ENCODE results near the gene XPR1. TPM values are rescaled to one million over a fixed set of nuclear protein-coding genes. Genes with fewer than 3 reads are reported as not detected.

The XPR1 gene
- total and polyA plus RNA-seq, 2 donors (not counting 3 experiments of a cell fraction or from before 2014, with no cell fraction given): 23.9 to 26.7 TPM

GRCh38 chr1:180887841-180888240, 256.0 kb downstream of the XPR1 start:
- DNase-seq (ENCODE audit: low read depth, low spot score) (no peak), FAIRE-seq (no peak)
- H3K4me1 ChIP-seq (ENCODE audit: control insufficient read depth, extremely low read depth, insufficient read depth, low read length): no peaks in the 10 kb centered on the region
- no peak for TF ChIP-seq FOS (IDR thresholded peaks at IDR 0.05; ENCODE audit: borderline replicate concordance, insufficient read depth, low read length)
- no peak for TF ChIP-seq GATA2 (IDR thresholded peaks at IDR 0.05; ENCODE audit: insufficient read depth, insufficient read length, low read depth, low read length)
- no peak for TF ChIP-seq JUN (IDR thresholded peaks at IDR 0.05; ENCODE audit: borderline replicate concordance, insufficient read depth, insufficient read length, low read depth)
- H3K9me3 ChIP-seq (replicated peaks; ENCODE audit: control insufficient read depth, insufficient read depth, low read length): no peaks in the 10 kb centered on the region
- H3K4me3 ChIP-seq (replicated peaks in 1 of 3; ENCODE audit: insufficient read depth in 1 of 3, low read depth in 1 of 3, low read length in 3 of 3): no peak overlapping the region
- no TSS peak for BruUV-seq (replicated peaks)
- H4K20me1 ChIP-seq (replicated peaks; ENCODE audit: control insufficient read depth, extremely low read depth, insufficient read depth, low read length): no peaks in the 10 kb centered on the region
- H3K27ac ChIP-seq (ENCODE audit: insufficient read depth, low read depth, low read length): no peak overlapping the region
- intact Hi-C loops (cut with micrococcal nuclease): no loop called here
- H2AFZ ChIP-seq (ENCODE audit: low read depth, low read length): no peak overlapping the region
- ChIA-PET POLR2A (no interaction called here), CTCF (no interaction called here)
- dilution Hi-C loops (cut with MboI; ENCODE audit: extremely low pct_ligation_motif_present, low sequenced_read_pairs): no loop called here
- H3K79me2 ChIP-seq (ENCODE audit: control insufficient read depth, insufficient read depth, low read length): no peaks in the 10 kb centered on the region
- no peaks in the 10 kb centered on the region for H3K27me3 ChIP-seq (ENCODE audit: control insufficient read depth in 2 of 2, insufficient read depth in 2 of 2, low read length in 2 of 2)
- no peaks in the 10 kb centered on the region for H3K36me3 ChIP-seq (ENCODE audit: control insufficient read depth in 2 of 2, extremely low read depth in 1 of 2, insufficient read depth in 2 of 2, low read length in 2 of 2)
- H3K9me1 ChIP-seq (replicated peaks; ENCODE audit: control insufficient read depth, extremely low read depth, insufficient read depth, low read length): no peaks in the 10 kb centered on the region
- no peak overlapping the region for H3K9ac ChIP-seq (replicated peaks; ENCODE audit: extremely low read depth, insufficient read depth, low read length)
- no peak overlapping the region for H3K4me2 ChIP-seq (ENCODE audit: insufficient read depth, low read length)

DNA sequence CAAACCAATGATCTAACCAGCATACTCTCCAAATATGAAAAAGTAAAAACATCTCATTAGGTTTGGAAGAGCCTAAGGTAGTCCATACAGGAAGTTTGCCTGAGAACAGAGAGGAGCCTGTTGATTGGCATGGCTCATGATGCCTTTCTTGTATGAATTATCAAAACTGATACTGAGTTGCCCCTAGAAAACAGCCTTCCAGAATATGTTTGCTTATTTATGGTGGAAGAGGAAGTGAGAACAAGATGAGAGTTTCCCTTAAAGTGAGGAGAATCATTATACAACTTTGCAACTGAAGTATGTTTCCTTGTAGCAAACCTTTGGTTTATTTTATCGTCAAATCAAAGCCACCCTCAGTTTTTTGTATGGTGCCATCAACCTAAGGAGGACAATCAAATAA, 257.0 kb downstream of the XPR1 start:
- DNase-seq (ENCODE audit: low read depth, low spot score) (no peak), FAIRE-seq (no peak)
- intact Hi-C loops (cut with micrococcal nuclease) (no loop called here), dilution Hi-C loops (cut with MboI; ENCODE audit: extremely low pct_ligation_motif_present, low sequenced_read_pairs) (no loop called here)
- Histone ChIP-seq H3K9me3 (replicated peaks; ENCODE audit: control insufficient read depth, insufficient read depth, low read length) (no peaks in the 10 kb centered on the region), H3K4me2 (ENCODE audit: insufficient read depth, low read length) (no peak overlapping the region), H3K79me2 (ENCODE audit: control insufficient read depth, insufficient read depth, low read length) (no peaks in the 10 kb centered on the region), H3K9me1 (replicated peaks; ENCODE audit: control insufficient read depth, extremely low read depth, insufficient read depth, low read length) (no peaks in the 10 kb centered on the region), H3K9ac (replicated peaks; ENCODE audit: extremely low read depth, insufficient read depth, low read length) (no peak overlapping the region), H3K27ac (ENCODE audit: insufficient read depth, low read depth, low read length) (no peak overlapping the region), H4K20me1 (replicated peaks; ENCODE audit: control insufficient read depth, extremely low read depth, insufficient read depth, low read length) (no peaks in the 10 kb centered on the region), H3K36me3 (ENCODE audit: control insufficient read depth in 2 of 2, extremely low read depth in 1 of 2, insufficient read depth in 2 of 2, low read length in 2 of 2) (no peaks in the 10 kb centered on the region), H2AFZ (ENCODE audit: low read depth, low read length) (no peak overlapping the region), H3K27me3 (ENCODE audit: control insufficient read depth in 2 of 2, insufficient read depth in 2 of 2, low read length in 2 of 2) (no peaks in the 10 kb centered on the region), H3K4me1 (ENCODE audit: control insufficient read depth, extremely low read depth, insufficient read depth, low read length) (peaks cover 2% of the 10 kb centered on the region), H3K4me3 (replicated peaks in 1 of 3; ENCODE audit: insufficient read depth in 1 of 3, low read depth in 1 of 3, low read length in 3 of 3) (no peak overlapping the region)
- ChIA-PET POLR2A (no interaction called here), CTCF (no interaction called here)
- BruUV-seq (replicated peaks): no TSS peak
- TF ChIP-seq FOS (IDR thresholded peaks at IDR 0.05; ENCODE audit: borderline replicate concordance, insufficient read depth, low read length): no peak
- no peak for TF ChIP-seq POLR2A (IDR thresholded peaks at IDR 0.05; ENCODE audit: low read depth, low read length)
- no peak for TF ChIP-seq EZH2 (IDR thresholded peaks at IDR 0.05; ENCODE audit: borderline replicate concordance, low read depth, low read length, severe bottlenecking)
- TF ChIP-seq GATA2 (IDR thresholded peaks at IDR 0.05; ENCODE audit: insufficient read depth, insufficient read length, low read depth, low read length): no peak
- TF ChIP-seq MAX (IDR thresholded peaks at IDR 0.05; ENCODE audit: insufficient read depth, insufficient read length): no peak
- TF ChIP-seq JUN (IDR thresholded peaks at IDR 0.05; ENCODE audit: borderline replicate concordance, insufficient read depth, insufficient read length, low read depth): no peak
- TF ChIP-seq, protein P1, sequence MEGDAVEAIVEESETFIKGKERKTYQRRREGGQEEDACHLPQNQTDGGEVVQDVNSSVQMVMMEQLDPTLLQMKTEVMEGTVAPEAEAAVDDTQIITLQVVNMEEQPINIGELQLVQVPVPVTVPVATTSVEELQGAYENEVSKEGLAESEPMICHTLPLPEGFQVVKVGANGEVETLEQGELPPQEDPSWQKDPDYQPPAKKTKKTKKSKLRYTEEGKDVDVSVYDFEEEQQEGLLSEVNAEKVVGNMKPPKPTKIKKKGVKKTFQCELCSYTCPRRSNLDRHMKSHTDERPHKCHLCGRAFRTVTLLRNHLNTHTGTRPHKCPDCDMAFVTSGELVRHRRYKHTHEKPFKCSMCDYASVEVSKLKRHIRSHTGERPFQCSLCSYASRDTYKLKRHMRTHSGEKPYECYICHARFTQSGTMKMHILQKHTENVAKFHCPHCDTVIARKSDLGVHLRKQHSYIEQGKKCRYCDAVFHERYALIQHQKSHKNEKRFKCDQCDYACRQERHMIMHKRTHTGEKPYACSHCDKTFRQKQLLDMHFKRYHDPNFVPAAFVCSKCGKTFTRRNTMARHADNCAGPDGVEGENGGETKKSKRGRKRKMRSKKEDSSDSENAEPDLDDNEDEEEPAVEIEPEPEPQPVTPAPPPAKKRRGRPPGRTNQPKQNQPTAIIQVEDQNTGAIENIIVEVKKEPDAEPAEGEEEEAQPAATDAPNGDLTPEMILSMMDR (IDR thresholded peaks at IDR 0.05; ENCODE audit: extremely low read depth in 1 of 2, insufficient read depth in 1 of 2, low read depth in 1 of 2, low read length in 2 of 2): no peak

Data from endothelial cell of umbilical vein (primary cell).